HEK293 (cell line): ENCODE results near the gene CYP2D6.

Experiments used
- CTCF ChIA-PET: fragments of 350-600 bp; formaldehyde crosslinking; extraction: SDS; loops from one replicate; lab custom pipeline; 2021; ENCODE audit warnings: antibody characterized with exemption; lab: Yijun Ruan, JAX
- POLR2A ChIA-PET: fragments of 300-600 bp; formaldehyde crosslinking; extraction: SDS; loops from one replicate; lab custom pipeline; 2020; ENCODE audit warnings: antibody characterized with exemption, inconsistent platforms; lab: Yijun Ruan, JAX
- H3K27ac ChIP-seq: fragments of 200-500 bp; sonication (Bioruptor generic); 2 replicates; pipeline ENCODE4 v1.5.1; 2014; ENCODE audit warnings: low read depth, low read length, control low read depth, inconsistent platforms; ENCODE audit errors: extremely low read depth
- H3K36me3 ChIP-seq, 2 experiments: fragments of 200-500 bp in 1 of 2; sonication (Bioruptor generic) in 1 of 2; 1 replicate in 1 of 2; 2 replicates in 1 of 2; pipeline ENCODE4 v1.5.1; 2014 to 2017; ENCODE audit warnings: inconsistent platforms in 2 of 2, low read length in 2 of 2; ENCODE audit not compliant: control insufficient read depth in 2 of 2, insufficient read depth in 1 of 2
- H3K4me1 ChIP-seq: fragments of 200-500 bp; sonication (Bioruptor generic); 2 replicates; pipeline ENCODE4 v1.5.1; 2014; ENCODE audit warnings: mild to moderate bottlenecking, low read length, inconsistent platforms; ENCODE audit not compliant: control insufficient read depth, insufficient read depth
- H3K4me3 ChIP-seq: 2 replicates; pipeline ENCODE4 v1.5.1; 2011; ENCODE audit warnings: low read depth, mild to moderate bottlenecking, control low read depth, low read length, moderate library complexity
- H3K9me3 ChIP-seq: fragments of 200-500 bp; sonication (Bioruptor generic); 2 replicates; pipeline ENCODE4 v1.5.1; 2014; ENCODE audit warnings: low read depth, low read length, inconsistent platforms; ENCODE audit not compliant: control insufficient read depth, insufficient read depth
- GLI2 ChIP-seq: fragments of 450-650 bp; formaldehyde crosslinking; IDR thresholded peaks from 2 replicates; pipeline ENCODE4; 2017; ENCODE audit warnings: missing biosample characterization, missing genetic modification characterization, low read depth, borderline replicate concordance
- GLIS1 ChIP-seq: fragments of 450-650 bp; formaldehyde crosslinking; IDR thresholded peaks from 2 replicates; pipeline ENCODE4 v1.5.1; 2016; ENCODE audit warnings: missing biosample characterization, missing genetic modification characterization
- HIC1 ChIP-seq: fragments of 450-650 bp; formaldehyde crosslinking; IDR thresholded peaks from 2 replicates; pipeline ENCODE4 v1.5.1; 2016; ENCODE audit warnings: missing biosample characterization, missing genetic modification characterization
- HOXD13 ChIP-seq: sonication (generic); formaldehyde crosslinking; IDR thresholded peaks from 2 replicates; pipeline ENCODE4 v1.8.0; 2022; ENCODE audit warnings: missing genetic modification reagents, borderline replicate concordance
- KLF8 ChIP-seq: fragments of 450-650 bp; formaldehyde crosslinking; IDR thresholded peaks from 2 replicates; pipeline ENCODE4 v1.5.1; 2016; ENCODE audit warnings: missing biosample characterization, missing genetic modification characterization
- MZF1 ChIP-seq: fragments of 450-650 bp; formaldehyde crosslinking; IDR thresholded peaks from 2 replicates; pipeline ENCODE4 v1.5.1; 2017; ENCODE audit warnings: missing biosample characterization, missing genetic modification characterization, borderline replicate concordance
- REPIN1 ChIP-seq: fragments of 450-650 bp; formaldehyde crosslinking; IDR thresholded peaks from 2 replicates; pipeline ENCODE4 v1.5.1; 2017; ENCODE audit warnings: missing biosample characterization, missing genetic modification characterization, low read depth
- SP2 ChIP-seq: fragments of 450-650 bp; formaldehyde crosslinking; IDR thresholded peaks from 2 replicates; pipeline ENCODE4 v1.5.1; 2016; ENCODE audit warnings: missing biosample characterization, missing genetic modification characterization
- ZIC2 ChIP-seq: fragments of 450-650 bp; formaldehyde crosslinking; IDR thresholded peaks from 2 replicates; pipeline ENCODE4 v1.5.1; 2016; ENCODE audit warnings: missing biosample characterization, missing genetic modification characterization
- ZNF146 ChIP-seq: fragments of 450-650 bp; formaldehyde crosslinking; IDR thresholded peaks from 2 replicates; pipeline ENCODE4 v1.5.1; 2016; ENCODE audit warnings: missing biosample characterization, missing genetic modification characterization
- ZNF184 ChIP-seq: fragments of 450-650 bp; IDR thresholded peaks from 2 replicates; pipeline ENCODE4 v1.5.1; 2018; ENCODE audit warnings: missing biosample characterization, mild to moderate bottlenecking, missing genetic modification characterization
- ZNF391 ChIP-seq: fragments of 450-650 bp; formaldehyde crosslinking; IDR thresholded peaks from 2 replicates; pipeline ENCODE4 v1.5.1; 2016; ENCODE audit warnings: low read depth, missing biosample characterization, missing genetic modification characterization, borderline replicate concordance
- ZNF394 ChIP-seq: fragments of 450-650 bp; formaldehyde crosslinking; IDR thresholded peaks from 2 replicates; pipeline ENCODE4 v1.5.1; 2016; ENCODE audit warnings: missing biosample characterization, missing genetic modification characterization, mild to moderate bottlenecking, moderate library complexity, borderline replicate concordance
- ZNF404 ChIP-seq: fragments of 450-650 bp; formaldehyde crosslinking; IDR thresholded peaks from 2 replicates; pipeline ENCODE4 v1.5.1; 2017; ENCODE audit warnings: missing biosample characterization, missing genetic modification characterization
- ZNF426 ChIP-seq: fragments of 450-650 bp; formaldehyde crosslinking; IDR thresholded peaks from 2 replicates; pipeline ENCODE4 v1.5.1; 2017; ENCODE audit warnings: missing biosample characterization, missing genetic modification characterization, mild to moderate bottlenecking, inconsistent platforms, moderate library complexity
- ZNF529 ChIP-seq: fragments of 450-650 bp; formaldehyde crosslinking; IDR thresholded peaks from 2 replicates; pipeline ENCODE4 v1.5.1; 2017; ENCODE audit warnings: missing genetic modification characterization, missing biosample characterization; ENCODE audit not compliant: insufficient replicate concordance
- ZNF560 ChIP-seq: fragments of 450-650 bp; formaldehyde crosslinking; IDR thresholded peaks from 2 replicates; pipeline ENCODE4 v1.5.1; 2017; ENCODE audit warnings: missing biosample characterization, missing genetic modification characterization, borderline replicate concordance
- ZNF580 ChIP-seq: fragments of 450-650 bp; formaldehyde crosslinking; IDR thresholded peaks from 2 replicates; pipeline ENCODE4 v1.5.1; 2016; ENCODE audit warnings: missing biosample characterization, missing genetic modification characterization
- ZNF610 ChIP-seq: fragments of 450-650 bp; formaldehyde crosslinking; IDR thresholded peaks from 2 replicates; pipeline ENCODE4 v1.5.1; 2016; ENCODE audit warnings: missing biosample characterization, missing genetic modification characterization, borderline replicate concordance
- ZNF660 ChIP-seq: fragments of 450-650 bp; IDR thresholded peaks from 2 replicates; pipeline ENCODE4 v1.5.1; 2018; ENCODE audit warnings: missing biosample characterization, mild to moderate bottlenecking, missing genetic modification characterization
- ZNF677 ChIP-seq: fragments of 450-650 bp; IDR thresholded peaks from 2 replicates; pipeline ENCODE4 v1.5.0; 2018; ENCODE audit warnings: missing biosample characterization, mild to moderate bottlenecking, missing genetic modification characterization, moderate library complexity
- ZNF76 ChIP-seq: fragments of 450-650 bp; formaldehyde crosslinking; IDR thresholded peaks from 2 replicates; pipeline ENCODE4; 2016; ENCODE audit warnings: low read depth, missing biosample characterization, missing genetic modification characterization, borderline replicate concordance
- ZNF843 ChIP-seq: fragments of 450-650 bp; formaldehyde crosslinking; IDR thresholded peaks from 2 replicates; pipeline ENCODE4 v1.5.1; 2016; ENCODE audit warnings: missing biosample characterization, missing genetic modification characterization
- ZXDB ChIP-seq: fragments of 450-650 bp; formaldehyde crosslinking; IDR thresholded peaks from 2 replicates; pipeline ENCODE4 v1.5.1; 2016; ENCODE audit warnings: missing biosample characterization, missing genetic modification characterization
- TF ChIP-seq, protein P1 (sequence below): fragments of 450-650 bp; formaldehyde crosslinking; IDR thresholded peaks from 2 replicates; pipeline ENCODE4 v1.5.1; 2016; ENCODE audit warnings: missing biosample characterization, missing genetic modification characterization
- TF ChIP-seq, protein P2 (sequence below): fragments of 450-650 bp; formaldehyde crosslinking; IDR thresholded peaks from 2 replicates; pipeline ENCODE4 v1.5.1; 2016; ENCODE audit warnings: missing biosample characterization, missing genetic modification characterization

Gene CYP2D6

DNA sequence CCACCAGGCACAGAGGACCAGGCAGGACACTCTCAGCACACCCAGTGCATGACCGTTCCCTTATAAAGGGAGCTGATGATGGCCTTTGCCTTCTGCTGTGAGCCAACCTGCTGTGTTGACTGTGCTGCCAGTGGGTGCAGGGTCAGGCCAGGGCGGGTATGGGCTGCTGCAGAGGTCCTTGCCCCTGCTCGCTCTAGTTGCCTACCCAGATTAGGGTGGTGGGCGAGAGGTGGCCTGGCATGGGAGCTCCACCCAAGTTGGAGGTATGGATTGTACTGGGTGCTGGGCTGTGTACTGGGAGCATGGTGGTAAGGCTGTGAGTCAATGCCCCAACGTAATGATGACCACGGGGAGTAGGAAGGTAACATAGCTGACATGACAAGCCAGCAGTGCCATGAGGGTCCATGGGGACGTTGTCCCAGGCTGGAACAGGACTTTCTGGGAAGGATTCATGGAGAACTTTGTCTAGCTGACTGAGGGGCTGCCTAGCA is 24.5 kb upstream of the CYP2D6 start:
- H3K36me3 ChIP-seq, result peaks cover 0 to 42% of the 10 kb centered on the region in 2 experiments; a peak in 2 of 3 replicates
- ChIA-PET POLR2A (no interaction called here), CTCF (interaction anchor here (0.7 to 1.4 kb wide), 3 partner anchors 60 to 281 kb away, joined by 3 to 5 read pairs (median 4); no protein-coding TSS in a partner anchor)

GRCh38 chr22:42154293-42155052 is 23.9 kb upstream of the CYP2D6 start:
- CTCF ChIA-PET, result interaction anchor here (0.7 kb wide), 1 partner anchor 237 kb away, joined by 4 read pairs; no protein-coding TSS in a partner anchor
- no peak for TF ChIP-seq ZNF391
- TF ChIP-seq ZIC2, result no peak
- TF ChIP-seq ZNF394 (tag by site-specific recombination), result no peak
- no peak for TF ChIP-seq ZNF76 (tag by site-specific recombination)
- TF ChIP-seq KLF8 (tag by site-specific recombination), result no peak
- no peak for TF ChIP-seq ZNF580 (tag by site-specific recombination)
- TF ChIP-seq ZNF184 (tag by site-specific recombination), result no peak
- no peak for TF ChIP-seq ZNF677
- no peak for TF ChIP-seq ZNF426 (tag by site-specific recombination)
- no peak for TF ChIP-seq GLIS1 (tag by site-specific recombination)
- TF ChIP-seq, all 188 proteins: peak for 0
- Histone ChIP-seq H3K27ac (no peak overlapping the region), H3K4me1 (no peaks in the 10 kb centered on the region), H3K36me3 (peaks cover 0 to 42% of the 10 kb centered on the region in 2 experiments; a peak in 2 of 3 replicates), H3K9me3 (no peaks in the 10 kb centered on the region), H3K4me3 (no peak overlapping the region)
- POLR2A ChIA-PET, result no interaction called here

More for the DNA sequence above, 24.5 kb upstream of the CYP2D6 start:
- Histone ChIP-seq H3K27ac (no peak overlapping the region), H3K9me3 (no peaks in the 10 kb centered on the region), H3K4me1 (no peaks in the 10 kb centered on the region), H3K4me3 (no peak overlapping the region)
- no peak for TF ChIP-seq HIC1 (tag by site-specific recombination)
- TF ChIP-seq ZNF660 (tag by site-specific recombination), result no peak
- no peak for TF ChIP-seq ZNF146 (tag by site-specific recombination)
- TF ChIP-seq ZNF529, result no peak
- TF ChIP-seq REPIN1 (tag by site-specific recombination), result no peak
- TF ChIP-seq ZNF404 (tag by site-specific recombination), result no peak
- TF ChIP-seq ZXDB, result no peak
- TF ChIP-seq MZF1, result no peak
- TF ChIP-seq, protein P1, sequence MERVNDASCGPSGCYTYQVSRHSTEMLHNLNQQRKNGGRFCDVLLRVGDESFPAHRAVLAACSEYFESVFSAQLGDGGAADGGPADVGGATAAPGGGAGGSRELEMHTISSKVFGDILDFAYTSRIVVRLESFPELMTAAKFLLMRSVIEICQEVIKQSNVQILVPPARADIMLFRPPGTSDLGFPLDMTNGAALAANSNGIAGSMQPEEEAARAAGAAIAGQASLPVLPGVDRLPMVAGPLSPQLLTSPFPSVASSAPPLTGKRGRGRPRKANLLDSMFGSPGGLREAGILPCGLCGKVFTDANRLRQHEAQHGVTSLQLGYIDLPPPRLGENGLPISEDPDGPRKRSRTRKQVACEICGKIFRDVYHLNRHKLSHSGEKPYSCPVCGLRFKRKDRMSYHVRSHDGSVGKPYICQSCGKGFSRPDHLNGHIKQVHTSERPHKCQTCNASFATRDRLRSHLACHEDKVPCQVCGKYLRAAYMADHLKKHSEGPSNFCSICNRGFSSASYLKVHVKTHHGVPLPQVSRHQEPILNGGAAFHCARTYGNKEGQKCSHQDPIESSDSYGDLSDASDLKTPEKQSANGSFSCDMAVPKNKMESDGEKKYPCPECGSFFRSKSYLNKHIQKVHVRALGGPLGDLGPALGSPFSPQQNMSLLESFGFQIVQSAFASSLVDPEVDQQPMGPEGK (tag by site-specific recombination), result no peak
- no peak for TF ChIP-seq ZNF610 (tag by site-specific recombination)
- TF ChIP-seq ZNF560 (tag by site-specific recombination), result no peak
- TF ChIP-seq HOXD13, result no peak
- no peak for TF ChIP-seq ZNF391
- no peak for TF ChIP-seq ZNF843 (tag by site-specific recombination)
- TF ChIP-seq GLI2 (tag by site-specific recombination), result no peak
- TF ChIP-seq SP2 (tag by site-specific recombination), result no peak
- TF ChIP-seq, protein P2, sequence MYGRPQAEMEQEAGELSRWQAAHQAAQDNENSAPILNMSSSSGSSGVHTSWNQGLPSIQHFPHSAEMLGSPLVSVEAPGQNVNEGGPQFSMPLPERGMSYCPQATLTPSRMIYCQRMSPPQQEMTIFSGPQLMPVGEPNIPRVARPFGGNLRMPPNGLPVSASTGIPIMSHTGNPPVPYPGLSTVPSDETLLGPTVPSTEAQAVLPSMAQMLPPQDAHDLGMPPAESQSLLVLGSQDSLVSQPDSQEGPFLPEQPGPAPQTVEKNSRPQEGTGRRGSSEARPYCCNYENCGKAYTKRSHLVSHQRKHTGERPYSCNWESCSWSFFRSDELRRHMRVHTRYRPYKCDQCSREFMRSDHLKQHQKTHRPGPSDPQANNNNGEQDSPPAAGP, result no peak
